Endodermal cell (in vitro differentiated cells): Measurements from ENCODE around the gene ARHGEF40. TPM values are rescaled to one million over a fixed set of nuclear protein-coding genes. Genes with fewer than 3 reads are reported as not detected.

Source experiments
- DNase-seq: peaks from one replicate; pipeline ENCODE4 v3.0.0-alpha.2; 2017
- H3K27ac ChIP-seq: 2 replicates; pipeline ENCODE4 v1.5.1; 2013; ENCODE audit warnings: mild to moderate bottlenecking, low read depth, low read length, moderate library complexity
- H3K27me3 ChIP-seq: 2 replicates; pipeline ENCODE4 v1.6.1; 2013; ENCODE audit warnings: mild to moderate bottlenecking, low read length, moderate library complexity; ENCODE audit not compliant: insufficient read depth, control insufficient read depth, poor library complexity, severe bottlenecking
- H3K36me3 ChIP-seq: 2 replicates; pipeline ENCODE4 v1.7.0; 2013; ENCODE audit warnings: mild to moderate bottlenecking, low read length, moderate library complexity; ENCODE audit not compliant: control insufficient read depth, insufficient read depth
- H3K4me1 ChIP-seq: one replicate; pipeline ENCODE4 v1.7.0; 2013; ENCODE audit warnings: low read length; ENCODE audit not compliant: control insufficient read depth, insufficient read depth
- H3K4me3 ChIP-seq: 2 replicates; pipeline ENCODE4 v1.5.1; 2013; ENCODE audit warnings: mild to moderate bottlenecking, low read length, moderate library complexity
- H3K9ac ChIP-seq: 2 replicates; pipeline ENCODE4 v1.6.1; 2013; ENCODE audit warnings: mild to moderate bottlenecking, low read length, moderate library complexity; ENCODE audit not compliant: poor library complexity, severe bottlenecking; ENCODE audit errors: extremely low read depth
- H3K9me3 ChIP-seq: 2 replicates; pipeline ENCODE4 v1.6.1; 2013; ENCODE audit warnings: mild to moderate bottlenecking, low read length, moderate library complexity; ENCODE audit not compliant: control insufficient read depth
- H3K27ac Mint-ChIP-seq: 2 replicates; pipeline ENCODE4 v1.8.0; 2020; ENCODE audit warnings: mixed read lengths
- H3K27me3 Mint-ChIP-seq: 2 replicates; pipeline ENCODE4 v1.8.0; 2021; ENCODE audit warnings: mild to moderate bottlenecking, mixed read lengths; ENCODE audit not compliant: insufficient read depth
- H3K36me3 Mint-ChIP-seq: 2 replicates; pipeline ENCODE4 v1.8.0; 2020; ENCODE audit warnings: low read depth, mixed read lengths
- H3K4me1 Mint-ChIP-seq: 2 replicates; pipeline ENCODE4 v1.8.0; 2020; ENCODE audit warnings: mixed read lengths
- H3K4me3 Mint-ChIP-seq: 2 replicates; pipeline ENCODE4 v1.8.0; 2020; ENCODE audit warnings: mild to moderate bottlenecking, moderate library complexity, mixed read lengths
- H3K9me3 Mint-ChIP-seq: 2 replicates; pipeline ENCODE4 v1.8.0; 2020; ENCODE audit warnings: mild to moderate bottlenecking, mixed read lengths
- CTCF ChIP-seq: fragments of 200-600 bp; sonication (generic); conservative IDR thresholded peaks from 2 replicates; pipeline ENCODE4 v1.5.0; 2021; ENCODE audit warnings: antibody characterized with exemption, mild to moderate bottlenecking
- WGBS, 2 experiments: methylation state at CpG; one replicate each; pipeline versions ENCODE4 v1.1.5 to v1.1.7; 2013; ENCODE audit warnings: missing lambda C conversion rate in 2 of 2, mixed read lengths in 1 of 2; ENCODE audit not compliant: insufficient coverage in 1 of 2, insufficient read length in 1 of 2; 5-methylcytosine and 5-hydroxymethylcytosine counted together
- total RNA-seq, 2 donors: library from RNA; stranded (reverse); fragmentation: NEBNext Ultra II Directional in 1 of 2; extraction: Animal tissue kit (Norgen Biotek cat#: 25700) in 1 of 2; gene quantifications; 2 replicates in 1 of 2; 3 replicates in 1 of 2; pipeline ENCODE4 v1.2.1, GENCODE V29; 2021

Gene ARHGEF40
- total RNA-seq, 2 donors from 2014 or later, result 71.1 to 73.5 TPM

- Histone ChIP-seq H3K9me3 (no peaks in the 10 kb centered on the region), H3K4me3 (no peak overlapping the region), H3K4me1 (peaks cover 17% of the 10 kb centered on the region), H3K27ac (no peak overlapping the region), H3K27me3 (no peaks in the 10 kb centered on the region), H3K36me3 (peaks cover 54% of the 10 kb centered on the region), H3K9ac (no peak overlapping the region)
- Mint-ChIP-seq H3K27ac (no peak overlapping the region), H3K4me3 (no peak overlapping the region), H3K27me3 (peaks cover 10% of the 10 kb centered on the region), H3K4me1 (peaks cover 29% of the 10 kb centered on the region), H3K9me3 (no peaks in the 10 kb centered on the region), H3K36me3 (peaks cover 46% of the 10 kb centered on the region)
- DNase-seq, result no peak
- no peak for TF ChIP-seq CTCF
- WGBS, 2 experiments, result 95% methylated on average over 25 to 42 of the region's 42 CpGs
Observed at GRCh38 chr14:21091821-21092272, 21.7 kb downstream of the ARHGEF40 start.

- H3K27me3 ChIP-seq, result no peaks in the 10 kb centered on the region
- H3K4me3 ChIP-seq, result no peak overlapping the region
- TF ChIP-seq CTCF, result peak; percentile 100
- H3K36me3 ChIP-seq, result peaks cover 49% of the 10 kb centered on the region
- no peaks in the 10 kb centered on the region for H3K9me3 ChIP-seq
- peak; percentile 96 for DNase-seq
- H3K4me1 Mint-ChIP-seq, result peaks cover 35% of the 10 kb centered on the region
- H3K27me3 Mint-ChIP-seq, result peaks cover 16% of the 10 kb centered on the region
- H3K9me3 Mint-ChIP-seq, result no peaks in the 10 kb centered on the region
- no peak overlapping the region for H3K9ac ChIP-seq
- no peak overlapping the region for H3K27ac ChIP-seq
- peaks cover 17% of the 10 kb centered on the region for H3K4me1 ChIP-seq
- WGBS, 2 experiments, result 74 to 98% methylated on average over 17 to 59 of the region's 59 CpGs
- H3K27ac Mint-ChIP-seq, result peak overlapping the region; percentile 79
- H3K4me3 Mint-ChIP-seq, result peak overlapping the region; percentile 54
- peaks cover 42% of the 10 kb centered on the region for H3K36me3 Mint-ChIP-seq
Observed at GRCh38 chr14:21092273-21093011, 22.3 kb downstream of the ARHGEF40 start.

- H3K27ac Mint-ChIP-seq, result no peak overlapping the region
- H3K9ac ChIP-seq, result no peak overlapping the region
- no peaks in the 10 kb centered on the region for H3K27me3 ChIP-seq
- peaks cover 17% of the 10 kb centered on the region for H3K4me1 ChIP-seq
- no peaks in the 10 kb centered on the region for H3K9me3 ChIP-seq
- no peaks in the 10 kb centered on the region for H3K9me3 Mint-ChIP-seq
- H3K36me3 Mint-ChIP-seq, result peaks cover 39% of the 10 kb centered on the region
- H3K36me3 ChIP-seq, result peaks cover 49% of the 10 kb centered on the region
- peak overlapping the region; percentile 54 for H3K4me3 Mint-ChIP-seq
- no peak overlapping the region for H3K27ac ChIP-seq
- H3K27me3 Mint-ChIP-seq, result peaks cover 17% of the 10 kb centered on the region
- TF ChIP-seq CTCF, result no peak
- peaks cover 35% of the 10 kb centered on the region for H3K4me1 Mint-ChIP-seq
- no peak for DNase-seq
- 87 to 93% methylated on average over 20 to 36 of the region's 36 CpGs for WGBS, 2 experiments
- peak overlapping the region; percentile 76 for H3K4me3 ChIP-seq
Observed at GRCh38 chr14:21093018-21093417, 22.9 kb downstream of the ARHGEF40 start.
